ENCODE data around the gene POLA2. TPM values are rescaled to one million over a fixed set of nuclear protein-coding genes. Genes with fewer than 3 reads are reported as not detected.
A peak's percentile ranks its signal among the peaks of the same experiment; 100 is the strongest.
"Not testable (repeated sequence)": the region's sequence is repeated elsewhere in the genome, so short reads cannot be mapped to it uniquely, and the experiment has no call there.

The POLA2 gene
- total and polyA plus RNA-seq, 4 donors, result 1.5 to 6.1 (median 3.2) TPM

GRCh38 chr11:65330544-65330943 lies 68.8 kb downstream of the POLA2 start:
- H3K27me3 ChIP-seq (ENCODE audit: control insufficient read depth in 4 of 4, insufficient read depth in 4 of 4, low read length in 3 of 4), result no peaks in the 10 kb centered on the region
- H3K36me3 ChIP-seq (ENCODE audit: control insufficient read depth in 4 of 4, insufficient read depth in 3 of 4, low read depth in 1 of 4, low read length in 3 of 4), result no peaks in the 10 kb centered on the region
- no peak overlapping the region for H3K4me3 ChIP-seq (ENCODE audit: low read depth in 1 of 3, low read length in 3 of 3)
- WGBS, result 82% methylated on average over 7 of the region's 7 CpGs
- H3K9me3 ChIP-seq (ENCODE audit: control insufficient read depth in 4 of 4, low read length in 3 of 4), result no peaks in the 10 kb centered on the region
- H3K4me1 ChIP-seq (ENCODE audit: control insufficient read depth in 4 of 4, insufficient read depth in 4 of 4, low read length in 3 of 4), result peaks cover 4 to 14% (median 14%) of the 10 kb centered on the region in 4 donors
- TF ChIP-seq YY1 (IDR thresholded peaks at IDR 0.05), result no peak
- TF ChIP-seq RAD21 (IDR thresholded peaks at IDR 0.05), result no peak
- no peak overlapping the region for H3K27ac ChIP-seq (ENCODE audit: low read depth in 1 of 2, low read length in 2 of 2)
- DNase-seq (ENCODE audit: low spot score), result no peak
- H3K9ac ChIP-seq (ENCODE audit: low read depth in 1 of 2, low read length in 2 of 2), result no peak overlapping the region

GRCh38 chr11:65332591-65332990 lies 70.8 kb downstream of the POLA2 start:
- not testable (repeated sequence) for H3K36me3 ChIP-seq (ENCODE audit: control insufficient read depth in 4 of 4, insufficient read depth in 3 of 4, low read depth in 1 of 4, low read length in 3 of 4); H3K9me3 ChIP-seq (ENCODE audit: control insufficient read depth in 4 of 4, low read length in 3 of 4); H3K27me3 ChIP-seq (ENCODE audit: control insufficient read depth in 4 of 4, insufficient read depth in 4 of 4, low read length in 3 of 4); H3K9ac ChIP-seq (ENCODE audit: low read depth in 1 of 2, low read length in 2 of 2); DNase-seq (ENCODE audit: low spot score); H3K4me3 ChIP-seq (ENCODE audit: low read depth in 1 of 3, low read length in 3 of 3); H3K27ac ChIP-seq (ENCODE audit: low read depth in 1 of 2, low read length in 2 of 2)
- WGBS, result 90% methylated on average over 9 of the region's 9 CpGs
- H3K4me1 ChIP-seq (ENCODE audit: control insufficient read depth in 4 of 4, insufficient read depth in 4 of 4, low read length in 3 of 4), result peaks cover 4 to 15% (median 14%) of the 10 kb centered on the region in 4 donors

GRCh38 chr11:65334696-65335295 lies 73.0 kb downstream of the POLA2 start:
- TF ChIP-seq TAF1 (conservative IDR thresholded peaks at IDR 0.05) (no peak), YY1 (IDR thresholded peaks at IDR 0.05) (no peak), CTCF (IDR thresholded peaks at IDR 0.05; ENCODE audit: low read depth, low read length, missing input control) (no peak), NR2F2 (IDR thresholded peaks at IDR 0.05) (no peak), RAD21 (IDR thresholded peaks at IDR 0.05) (no peak), RXRA (IDR thresholded peaks at IDR 0.05) (no peak), JUND (IDR thresholded peaks at IDR 0.05) (no peak), FOXA2 (IDR thresholded peaks at IDR 0.05) (no peak), HNF4G (IDR thresholded peaks at IDR 0.05) (no peak), SP1 (IDR thresholded peaks at IDR 0.05) (no peak), REST (IDR thresholded peaks at IDR 0.05) (no peak), MAX (IDR thresholded peaks at IDR 0.05) (no peak), GABPA (IDR thresholded peaks at IDR 0.05 in 1 of 2, conservative IDR thresholded peaks at IDR 0.05 in 1 of 2) (no peak)
- H3K4me1 ChIP-seq (ENCODE audit: control insufficient read depth in 4 of 4, insufficient read depth in 4 of 4, low read length in 3 of 4), result peaks cover 4 to 15% (median 13%) of the 10 kb centered on the region in 4 donors
- H3K9ac ChIP-seq (ENCODE audit: low read depth in 1 of 2, low read length in 2 of 2), result peak overlapping the region; percentile 4 to 55
- no peaks in the 10 kb centered on the region for H3K9me3 ChIP-seq (ENCODE audit: control insufficient read depth in 4 of 4, low read length in 3 of 4)
- WGBS, result 52% methylated on average over 5 of the region's 5 CpGs
- H3K27me3 ChIP-seq (ENCODE audit: control insufficient read depth in 4 of 4, insufficient read depth in 4 of 4, low read length in 3 of 4), result no peaks in the 10 kb centered on the region
- H3K36me3 ChIP-seq (ENCODE audit: control insufficient read depth in 4 of 4, insufficient read depth in 3 of 4, low read depth in 1 of 4, low read length in 3 of 4), result peaks cover 0 to 2% (median 0%) of the 10 kb centered on the region in 4 donors
- DNase-seq (ENCODE audit: low spot score), result no peak
- H3K27ac ChIP-seq (ENCODE audit: low read depth in 1 of 2, low read length in 2 of 2), result no peak overlapping the region
- H3K4me3 ChIP-seq (ENCODE audit: low read depth in 1 of 3, low read length in 3 of 3), result peak overlapping the region; percentile 83 to 93 (median 90)
